Mesenchymal stem cell (in vitro differentiated cells and primary cell): Measurements from ENCODE around the gene IFT52.
"Not testable (repeated sequence)": the region's sequence is repeated elsewhere in the genome, so short reads cannot be mapped to it uniquely, and the experiment has no call there.

ENCODE experiments used
- DNase-seq: peaks from one replicate; pipeline ENCODE4 v3.0.0-alpha.2; 2013
- H2AFZ ChIP-seq: one replicate; pipeline ENCODE4 v1.6.1; 2013; ENCODE audit warnings: low read depth, mild to moderate bottlenecking, control low read depth, inconsistent platforms, low read length, moderate library complexity
- H2AK5ac ChIP-seq: 2 replicates; pipeline ENCODE4 v1.6.1; 2013; ENCODE audit warnings: low read length, moderate library complexity, mild to moderate bottlenecking, inconsistent platforms; ENCODE audit not compliant: severe bottlenecking
- H2BK120ac ChIP-seq: one replicate; pipeline ENCODE4 v1.6.1; 2013; ENCODE audit warnings: low read depth, mild to moderate bottlenecking, inconsistent platforms, low read length, moderate library complexity
- H2BK12ac ChIP-seq, 2 experiments: one replicate each; pipeline ENCODE4 v1.6.1; 2013; ENCODE audit warnings: inconsistent platforms in 2 of 2, low read length in 2 of 2, mild to moderate bottlenecking in 2 of 2, moderate library complexity in 2 of 2, control low read depth in 1 of 2
- H2BK15ac ChIP-seq: one replicate; pipeline ENCODE4 v1.6.1; 2013; ENCODE audit warnings: mild to moderate bottlenecking, low read depth, inconsistent platforms; ENCODE audit not compliant: poor library complexity, severe bottlenecking
- H2BK5ac ChIP-seq: 2 replicates; pipeline ENCODE4 v1.6.1; 2013; ENCODE audit warnings: low read depth, mild to moderate bottlenecking, low read length, control low read depth, inconsistent platforms; ENCODE audit not compliant: poor library complexity, severe bottlenecking
- H3K14ac ChIP-seq, 2 experiments: one replicate each; pipeline ENCODE4 v1.6.1; 2013; ENCODE audit warnings: inconsistent platforms in 2 of 2, low read length in 2 of 2, control low read depth in 1 of 2, mild to moderate bottlenecking in 1 of 2, moderate library complexity in 1 of 2
- H3K18ac ChIP-seq, 2 experiments: one replicate each; pipeline ENCODE4 v1.6.1; 2013; ENCODE audit warnings: inconsistent platforms in 2 of 2, low read length in 2 of 2, control low read depth in 1 of 2, low read depth in 1 of 2, mild to moderate bottlenecking in 1 of 2
- H3K23ac ChIP-seq, 2 experiments: one replicate each; pipeline ENCODE4 v1.6.1; 2013; ENCODE audit warnings: inconsistent platforms in 2 of 2, low read length in 2 of 2, mild to moderate bottlenecking in 2 of 2, moderate library complexity in 2 of 2, control low read depth in 1 of 2
- H3K27ac ChIP-seq: 2 replicates; pipeline ENCODE4 v1.5.1; 2013; ENCODE audit warnings: mild to moderate bottlenecking, moderate library complexity, low read length, control low read depth, inconsistent platforms; ENCODE audit not compliant: poor library complexity, severe bottlenecking
- H3K27me3 ChIP-seq, 2 experiments: 2 replicates each; pipeline versions ENCODE4 v1.6.1 to v1.7.0; 2013; ENCODE audit warnings: low read length in 2 of 2, mild to moderate bottlenecking in 2 of 2, moderate library complexity in 2 of 2, control low read depth in 1 of 2, inconsistent platforms in 1 of 2; ENCODE audit not compliant: control insufficient read depth in 1 of 2, insufficient read depth in 1 of 2
- H3K36me3 ChIP-seq, 2 experiments: 2 replicates each; pipeline versions ENCODE4 v1.6.1 to v1.7.0; 2013; ENCODE audit warnings: low read length in 2 of 2, control low read depth in 1 of 2, inconsistent platforms in 1 of 2, low read depth in 1 of 2, mild to moderate bottlenecking in 1 of 2; ENCODE audit not compliant: insufficient read depth in 2 of 2, control insufficient read depth in 1 of 2
- H3K4ac ChIP-seq, 2 experiments: one replicate each; pipeline ENCODE4 v1.6.1; 2013; ENCODE audit warnings: inconsistent platforms in 2 of 2, low read length in 2 of 2, mild to moderate bottlenecking in 2 of 2, moderate library complexity in 2 of 2, control low read depth in 1 of 2, low read depth in 1 of 2
- H3K4me1 ChIP-seq: 2 replicates; pipeline ENCODE4 v1.6.1; 2013; ENCODE audit warnings: low read depth, low read length, control low read depth; ENCODE audit not compliant: control insufficient read depth, insufficient read depth
- H3K4me2 ChIP-seq: 2 replicates; pipeline ENCODE4 v1.6.1; 2013; ENCODE audit warnings: low read length, mild to moderate bottlenecking, inconsistent platforms; ENCODE audit not compliant: poor library complexity, severe bottlenecking
- H3K4me3 ChIP-seq, 2 experiments: 2 replicates each; pipeline versions ENCODE4 v1.5.1 to v1.7.0; 2013; ENCODE audit warnings: low read length in 2 of 2, mild to moderate bottlenecking in 2 of 2, control low read depth in 1 of 2, low read depth in 1 of 2; ENCODE audit not compliant: insufficient read depth in 1 of 2
- H3K79me1 ChIP-seq: replicated peaks from 2 replicates; pipeline ENCODE4 v1.6.1; 2013; ENCODE audit warnings: mild to moderate bottlenecking, control low read depth, low read length, inconsistent platforms; ENCODE audit not compliant: poor library complexity, severe bottlenecking
- H3K9ac ChIP-seq: 2 replicates; pipeline ENCODE4 v1.7.0; 2013; ENCODE audit warnings: mild to moderate bottlenecking, low read length, moderate library complexity
- H3K9me3 ChIP-seq: 2 replicates; pipeline ENCODE4 v1.7.0; 2013; ENCODE audit warnings: mild to moderate bottlenecking, low read length; ENCODE audit not compliant: control insufficient read depth
- H4K8ac ChIP-seq: one replicate; pipeline ENCODE4 v1.6.1; 2013; ENCODE audit warnings: inconsistent platforms, mild to moderate bottlenecking, low read length, moderate library complexity
- H4K91ac ChIP-seq: one replicate; pipeline ENCODE4 v1.6.1; 2013; ENCODE audit warnings: mild to moderate bottlenecking, low read length, inconsistent platforms
- WGBS: methylation state at CpG from one replicate; pipeline ENCODE4 v1.1.7; 2013; ENCODE audit warnings: mixed read lengths; 5-methylcytosine and 5-hydroxymethylcytosine counted together

IFT52 gene

DNA sequence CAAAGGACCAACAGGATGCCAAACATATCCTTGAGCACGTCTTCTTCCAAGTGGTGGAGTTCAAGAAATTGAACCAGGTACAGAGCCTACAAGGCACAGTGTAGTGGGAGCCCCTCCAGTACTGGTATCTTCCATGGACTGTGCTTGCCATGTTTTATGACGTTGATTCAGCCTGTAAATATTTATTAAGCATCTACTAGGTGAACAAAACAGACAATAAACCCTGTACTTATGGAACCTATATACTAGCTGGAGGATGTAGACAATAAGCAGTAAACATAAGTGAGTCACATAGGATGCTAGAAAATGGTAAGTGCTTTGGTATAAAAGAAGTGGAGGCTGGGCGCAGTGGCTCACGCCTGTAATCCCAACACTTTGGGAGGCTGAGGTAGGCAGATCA is 51.8 kb downstream of the IFT52 start:
- Histone ChIP-seq H2AK5ac (no peak overlapping the region), H3K9ac (no peak overlapping the region), H4K91ac (no peak overlapping the region), H3K14ac (no peak overlapping the region), H3K4me2 (no peak overlapping the region), H3K9me3 (no peaks in the 10 kb centered on the region), H3K36me3 (peaks cover 38 to 40% of the 10 kb centered on the region in 2 experiments), H2BK120ac (no peak overlapping the region), H3K4me1 (no peaks in the 10 kb centered on the region), H3K27ac (no peak overlapping the region), H3K4me3 (no peak overlapping the region), H3K4ac (no peak overlapping the region), H3K79me1 (no peaks in the 10 kb centered on the region), H4K8ac (no peak overlapping the region), H2BK5ac (no peak overlapping the region), H3K18ac (no peak overlapping the region), H2BK12ac (no peak overlapping the region), H2BK15ac (no peak overlapping the region), H2AFZ (no peak overlapping the region), H3K27me3 (no peaks in the 10 kb centered on the region), H3K23ac (no peak overlapping the region)
- DNase-seq: no peak
- WGBS: 91% methylated on average over 3 of the region's 4 CpGs

DNA sequence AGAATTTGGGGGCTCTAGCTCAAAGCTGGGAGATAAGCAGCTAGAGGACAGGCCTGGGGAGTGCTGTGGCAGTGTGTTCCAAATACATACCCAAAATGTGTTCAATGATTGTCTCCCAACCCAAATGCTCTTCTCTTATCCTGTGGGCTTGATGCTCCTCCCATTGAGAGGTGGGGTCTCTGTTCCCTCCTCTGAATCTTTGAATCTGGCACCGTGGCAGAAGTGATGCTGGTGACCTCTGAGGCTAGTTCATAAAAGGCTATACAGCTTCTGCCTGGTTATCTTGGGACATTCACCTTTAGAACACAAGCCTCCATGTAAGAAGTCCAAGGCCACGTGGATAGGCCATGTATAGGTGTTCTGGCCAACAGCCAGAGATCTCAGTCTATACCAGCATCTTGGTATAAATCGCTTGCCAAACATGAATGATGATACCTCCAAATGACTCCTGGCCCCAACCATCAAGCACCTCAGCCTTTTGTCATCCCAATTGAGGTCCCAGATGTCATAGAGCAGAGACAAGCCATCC is 60.3 kb downstream of the IFT52 start:
- Histone ChIP-seq H3K4me1 (no peaks in the 10 kb centered on the region), H3K9me3 (no peaks in the 10 kb centered on the region), H3K14ac (no peak overlapping the region), H3K18ac (no peak overlapping the region), H3K79me1 (no peaks in the 10 kb centered on the region), H3K4me3 (no peak overlapping the region), H3K27me3 (no peaks in the 10 kb centered on the region), H3K4me2 (no peak overlapping the region), H3K27ac (no peak overlapping the region), H3K9ac (no peak overlapping the region), H3K36me3 (peaks cover 15 to 18% of the 10 kb centered on the region in 2 experiments), H4K91ac (no peak overlapping the region), H4K8ac (no peak overlapping the region), H2BK15ac (no peak overlapping the region), H2AFZ (no peak overlapping the region), H2BK5ac (no peak overlapping the region), H3K4ac (no peak overlapping the region), H3K23ac (no peak overlapping the region), H2BK12ac (no peak overlapping the region), H2AK5ac (no peak overlapping the region), H2BK120ac (no peak overlapping the region)
- 77% methylated on average over 3 of the region's 3 CpGs for WGBS
- no peak for DNase-seq

DNA sequence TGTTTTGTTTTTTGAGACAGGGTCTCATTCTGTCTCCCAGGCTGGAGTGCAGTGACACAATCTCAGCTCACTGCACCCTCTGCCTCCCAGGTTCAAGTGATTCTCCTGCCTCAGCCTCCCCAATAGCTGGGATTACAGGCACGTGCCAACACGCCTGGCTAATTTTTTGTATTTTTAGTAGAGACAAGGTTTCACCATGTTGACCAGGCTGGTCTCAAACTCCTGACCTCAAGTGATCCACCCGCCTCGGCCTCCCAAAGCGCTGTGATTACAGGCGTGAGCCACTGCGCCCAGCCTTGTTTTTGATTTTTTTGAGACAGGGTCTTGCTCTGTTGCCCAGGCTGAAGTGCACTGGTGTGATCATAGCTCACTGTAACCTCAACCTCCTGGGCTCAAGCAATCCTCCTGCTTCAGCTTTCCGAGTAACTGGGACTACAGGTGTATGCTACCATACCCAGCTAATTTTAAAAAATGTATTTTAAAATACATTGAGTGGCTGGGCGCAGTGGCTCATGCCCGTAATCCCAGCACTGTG is 61.0 kb downstream of the IFT52 start:
- not testable (repeated sequence) for H2AFZ ChIP-seq
- 97% methylated on average over 8 of the region's 10 CpGs for WGBS

DNA sequence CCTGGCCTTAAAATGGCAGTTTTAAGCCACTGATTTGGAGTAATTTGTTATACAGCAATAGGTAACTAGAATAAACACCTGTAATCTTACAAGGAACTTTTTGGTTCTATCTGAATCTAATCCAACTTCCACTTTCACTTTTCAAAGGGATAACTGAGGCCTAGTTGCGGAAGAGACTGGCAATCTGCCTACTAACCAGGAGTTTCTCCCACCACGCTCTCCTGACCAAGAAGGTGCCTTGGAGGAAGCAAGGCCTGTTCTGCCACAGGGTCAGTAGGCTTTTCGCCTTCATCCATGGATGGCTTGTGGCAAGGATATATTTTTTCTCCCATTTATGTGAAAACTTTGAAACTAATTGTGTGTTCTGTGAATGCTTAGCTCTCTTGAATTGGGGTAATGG is 63.2 kb downstream of the IFT52 start:
- Histone ChIP-seq H3K4me1 (peaks cover 9% of the 10 kb centered on the region), H3K4ac (no peak overlapping the region), H3K9me3 (no peaks in the 10 kb centered on the region), H3K4me2 (no peak overlapping the region), H2BK120ac (no peak overlapping the region), H2BK15ac (no peak overlapping the region), H3K27ac (no peak overlapping the region), H2AFZ (no peak overlapping the region), H4K91ac (no peak overlapping the region), H2AK5ac (no peak overlapping the region), H4K8ac (no peak overlapping the region), H2BK12ac (no peak overlapping the region), H3K36me3 (no peaks in the 10 kb centered on the region), H3K14ac (no peak overlapping the region), H3K23ac (no peak overlapping the region), H3K79me1 (no peaks in the 10 kb centered on the region), H2BK5ac (no peak overlapping the region), H3K27me3 (no peaks in the 10 kb centered on the region), H3K18ac (no peak overlapping the region), H3K4me3 (no peak overlapping the region), H3K9ac (no peak overlapping the region)
- 97% methylated on average over 3 of the region's 3 CpGs for WGBS
- DNase-seq: no peak

More for the DNA sequence above, 61.0 kb downstream of the IFT52 start:
- DNase-seq, H3K4me1 ChIP-seq, H2BK120ac ChIP-seq, H3K4ac ChIP-seq, H3K9ac ChIP-seq, H4K8ac ChIP-seq, H3K4me2 ChIP-seq, H2BK15ac ChIP-seq, H3K27me3 ChIP-seq, H3K79me1 ChIP-seq, H3K4me3 ChIP-seq, H3K27ac ChIP-seq, H3K9me3 ChIP-seq, H2AK5ac ChIP-seq, H4K91ac ChIP-seq, H2BK12ac ChIP-seq, H3K23ac ChIP-seq, H2BK5ac ChIP-seq, H3K18ac ChIP-seq, H3K14ac ChIP-seq: not testable (repeated sequence)
- peaks cover 8 to 12% of the 10 kb centered on the region in 2 experiments for H3K36me3 ChIP-seq
